NCI-H1436 treated with DMSO at 0.1 percent for 48 hours (cell line): ENCODE results near the gene ATP8A1.

Source experiments
- DNase-seq: peaks from one replicate; lab custom pipeline; 2025; lab: John Stamatoyannopoulos, UW

The ATP8A1 gene

GRCh38 chr4:42364266-42365053, 292.4 kb downstream of the ATP8A1 start:
- DNase-seq, result no peak

GRCh38 chr4:42363614-42364013, 293.3 kb downstream of the ATP8A1 start:
- DNase-seq, result no peak

GRCh38 chr4:42362591-42362990, 294.3 kb downstream of the ATP8A1 start:
- DNase-seq, result no peak

- DNase-seq, result no peak
Measured at GRCh38 chr4:42361456-42361855, 295.4 kb downstream of the ATP8A1 start.

DNA sequence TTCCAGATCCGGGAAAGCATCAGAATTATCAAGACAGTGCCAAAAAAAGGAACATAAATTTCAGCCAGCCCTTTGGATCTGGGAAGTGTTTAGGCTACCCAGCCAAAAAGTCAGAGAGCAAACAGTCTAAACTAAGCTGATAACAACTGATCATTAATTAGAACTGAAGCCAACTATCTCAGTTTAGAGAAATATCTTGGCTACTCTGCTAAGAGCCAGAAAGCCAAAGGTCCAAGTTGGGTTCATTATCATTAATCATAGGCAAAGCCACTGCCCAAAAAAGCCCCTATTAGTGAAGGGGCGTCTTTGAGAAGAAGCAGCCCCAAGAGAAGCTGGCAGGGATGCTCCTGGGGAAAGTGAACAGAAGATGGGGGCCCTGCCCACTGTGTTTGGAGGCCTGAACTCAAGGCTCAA, 296.6 kb downstream of the ATP8A1 start:
- no peak for DNase-seq

DNA sequence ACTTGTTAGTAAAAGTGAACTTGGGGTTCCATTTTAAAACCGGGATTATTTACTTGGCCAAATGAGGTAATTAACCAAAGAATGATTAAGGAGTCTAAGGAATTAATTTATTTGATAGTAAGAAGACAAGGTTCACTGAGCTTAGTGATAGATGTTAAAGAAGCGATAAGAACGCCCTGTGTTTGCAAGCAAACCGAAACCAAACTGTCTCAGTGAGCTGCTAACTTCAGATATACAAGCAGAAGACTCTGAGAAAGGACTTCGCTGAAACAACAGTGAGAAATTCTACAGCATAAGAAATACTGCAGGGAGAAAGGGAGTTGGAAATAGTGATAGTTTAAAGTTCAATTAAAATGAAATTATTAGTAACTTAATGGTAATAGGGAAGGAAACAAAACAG, 297.2 kb downstream of the ATP8A1 start:
- DNase-seq, result no peak
